HG02678 (cell line): ENCODE data around the gene KCNK10.
A peak's percentile ranks its signal among the peaks of the same experiment; 100 is the strongest.

Experiments used
- ATAC-seq: cut with Tn5 transposase; IDR thresholded peaks from one replicate; pipeline ENCODE4 v1.9.1; 2021; ENCODE audit warnings: mild to moderate bottlenecking, moderate library complexity; ENCODE audit not compliant: unreplicated experiment

The KCNK10 gene

DNA sequence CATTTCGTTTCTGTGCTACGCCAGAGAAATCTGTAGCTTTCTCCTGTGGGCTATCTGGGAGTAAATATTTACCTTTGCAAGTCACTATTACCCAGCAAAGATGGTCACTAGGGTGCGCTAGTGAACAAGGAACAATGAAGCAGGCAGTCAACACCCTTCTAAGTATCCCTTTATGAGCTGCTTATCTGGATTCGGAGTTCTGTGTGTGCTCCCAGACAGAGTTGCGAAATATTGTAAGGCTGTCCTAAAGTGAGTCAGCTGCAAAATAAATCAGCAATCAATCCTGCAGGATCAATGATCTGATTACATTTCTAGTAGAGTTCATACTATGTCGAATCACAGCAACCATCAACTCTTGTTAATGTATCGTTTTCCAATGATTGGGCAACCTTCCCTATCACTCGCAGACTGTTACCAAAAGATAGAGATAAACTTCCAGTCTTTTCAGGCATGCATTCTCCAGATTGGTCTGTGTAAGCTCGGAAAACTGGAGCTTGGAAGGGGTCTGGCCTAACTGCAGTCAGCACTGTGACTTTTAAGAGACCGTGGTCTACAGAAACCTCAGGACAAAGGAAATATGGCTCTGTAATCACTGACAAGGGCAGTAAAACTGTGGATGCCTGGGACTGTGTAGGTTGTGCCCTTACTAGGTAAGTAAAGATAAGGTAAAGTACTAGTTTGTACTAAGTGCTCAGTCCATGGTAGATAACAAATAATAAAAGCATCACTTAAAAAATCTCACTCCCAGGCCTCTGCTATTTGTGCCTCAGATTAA lies 133.5 kb downstream of the KCNK10 start:
- ATAC-seq, result peak; percentile 76

DNA sequence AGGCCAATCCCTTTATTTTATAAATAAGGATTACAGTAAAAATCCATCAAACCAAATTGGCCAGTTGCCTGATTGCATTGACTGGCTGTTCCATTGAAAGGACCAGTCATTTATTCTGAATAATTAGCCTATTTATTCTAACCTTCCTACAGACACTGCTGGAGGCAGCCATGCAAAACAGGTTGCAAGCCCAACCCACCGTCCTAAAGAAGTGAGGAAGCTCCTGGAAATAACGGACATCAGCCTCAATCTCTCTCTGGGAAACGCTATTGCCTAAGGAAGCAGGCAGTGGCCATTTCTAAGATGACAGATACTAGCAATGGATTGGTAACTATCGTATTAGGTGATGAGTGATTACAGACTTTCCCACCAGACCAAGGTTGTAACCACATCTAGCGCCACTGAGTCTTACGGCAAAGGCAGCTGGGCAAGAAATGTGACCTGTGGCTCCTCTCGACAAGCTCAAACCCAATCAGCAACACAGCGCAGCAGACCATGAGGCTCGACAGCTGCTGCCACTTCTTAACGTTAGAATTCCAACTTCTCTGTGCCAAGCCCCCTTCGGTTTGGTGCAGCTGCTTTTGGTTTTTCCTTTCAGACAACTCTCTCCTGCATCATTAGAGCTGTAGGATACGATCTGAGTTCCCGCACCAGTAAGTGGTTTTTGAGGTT lies 134.2 kb downstream of the KCNK10 start:
- peak; percentile 53 for ATAC-seq

DNA sequence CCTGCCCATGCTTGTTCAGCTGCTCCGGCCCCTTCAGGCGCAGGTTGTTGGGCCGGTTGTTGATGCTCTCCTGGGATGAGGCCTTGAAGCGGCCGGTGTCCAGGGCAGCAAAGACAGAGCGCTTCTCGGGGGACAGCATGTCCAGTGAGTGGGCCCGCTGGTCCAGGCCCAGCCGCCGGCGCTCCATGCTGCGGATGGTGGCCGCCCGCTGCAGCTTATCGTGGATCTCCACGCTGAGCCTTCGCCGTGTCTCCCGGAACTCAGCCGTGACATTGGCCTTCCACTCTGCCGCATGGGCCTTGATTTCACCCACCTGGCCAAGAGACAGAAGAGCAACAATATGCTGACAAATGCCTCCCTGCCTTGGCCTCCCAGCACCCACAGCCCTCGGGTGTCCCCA lies 137.2 kb downstream of the KCNK10 start:
- no peak for ATAC-seq

DNA sequence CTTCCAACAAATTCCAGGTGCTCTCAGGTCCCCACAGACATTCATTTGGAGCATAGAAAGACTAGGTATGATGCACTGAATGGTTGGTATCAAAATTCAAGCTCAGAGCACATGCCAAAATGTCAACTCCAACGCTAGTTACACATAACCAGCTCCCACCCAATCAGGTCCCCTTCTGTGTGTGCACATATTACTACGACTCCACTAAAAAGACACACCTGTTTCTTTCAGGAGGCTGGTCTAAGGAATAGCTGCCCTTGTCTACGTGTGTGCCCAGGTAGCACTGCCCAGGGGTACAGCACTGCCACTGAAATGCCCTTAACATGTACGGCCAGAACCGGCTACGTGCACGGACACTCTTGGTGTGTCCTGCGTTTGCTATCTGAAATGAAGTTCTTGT lies 138.1 kb downstream of the KCNK10 start:
- no peak for ATAC-seq

DNA sequence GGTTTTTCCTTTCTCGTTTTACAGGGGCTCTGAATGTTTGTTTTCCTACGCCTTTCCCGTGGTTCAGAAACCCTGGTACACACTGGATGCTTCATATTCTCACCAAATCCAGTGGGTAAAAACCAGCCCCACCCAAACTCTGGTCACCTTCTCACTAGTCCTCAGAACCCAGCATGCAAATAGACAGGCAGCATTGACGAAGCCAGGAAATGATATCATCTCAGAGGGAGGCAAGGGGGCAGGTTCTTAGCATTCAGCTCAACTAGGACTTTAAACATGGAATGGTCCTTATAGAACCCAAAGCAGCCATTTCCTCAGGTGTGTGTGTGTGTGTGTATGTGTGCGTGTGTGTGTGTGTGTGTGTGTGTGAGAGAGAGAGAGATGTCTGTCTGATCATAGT lies 142.0 kb downstream of the KCNK10 start:
- ATAC-seq, result no peak

DNA sequence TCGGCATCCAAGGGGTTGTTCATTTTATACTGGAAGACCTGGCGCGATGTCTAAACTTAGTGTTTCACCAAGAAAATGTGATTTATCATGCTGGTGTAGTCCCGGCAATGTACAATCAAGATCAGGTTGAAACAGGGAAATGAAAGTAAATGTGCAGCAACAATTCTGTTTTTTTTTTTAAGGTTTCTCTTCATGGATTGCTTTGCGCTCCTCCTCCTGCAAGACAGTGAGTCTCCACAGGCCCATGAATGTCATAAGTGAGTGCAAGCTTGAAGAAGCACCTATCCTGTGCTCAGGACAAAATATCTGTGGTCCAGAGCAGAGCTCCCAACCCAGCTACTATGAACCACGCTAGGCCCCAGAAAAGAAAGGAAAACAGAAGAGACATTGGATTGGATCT lies 143.4 kb downstream of the KCNK10 start:
- no peak for ATAC-seq

DNA sequence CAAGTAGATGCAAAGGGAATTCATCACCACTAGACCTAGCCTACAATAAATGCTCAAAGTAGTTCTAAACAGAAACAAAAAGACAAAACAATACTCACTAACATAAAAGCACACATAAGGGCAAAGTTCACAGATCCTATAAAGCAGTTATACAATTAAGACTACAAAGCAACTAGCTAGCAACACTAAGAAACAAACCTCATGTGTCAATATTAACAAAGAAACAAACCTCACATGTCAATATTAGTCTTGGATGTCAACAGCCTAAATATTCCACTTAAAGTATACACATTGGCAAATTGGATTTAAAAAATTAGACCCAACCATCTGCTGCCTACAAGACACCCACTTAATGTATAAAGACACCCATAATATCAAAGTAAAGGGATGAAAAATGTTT lies 152.7 kb downstream of the KCNK10 start:
- ATAC-seq, result no peak

DNA sequence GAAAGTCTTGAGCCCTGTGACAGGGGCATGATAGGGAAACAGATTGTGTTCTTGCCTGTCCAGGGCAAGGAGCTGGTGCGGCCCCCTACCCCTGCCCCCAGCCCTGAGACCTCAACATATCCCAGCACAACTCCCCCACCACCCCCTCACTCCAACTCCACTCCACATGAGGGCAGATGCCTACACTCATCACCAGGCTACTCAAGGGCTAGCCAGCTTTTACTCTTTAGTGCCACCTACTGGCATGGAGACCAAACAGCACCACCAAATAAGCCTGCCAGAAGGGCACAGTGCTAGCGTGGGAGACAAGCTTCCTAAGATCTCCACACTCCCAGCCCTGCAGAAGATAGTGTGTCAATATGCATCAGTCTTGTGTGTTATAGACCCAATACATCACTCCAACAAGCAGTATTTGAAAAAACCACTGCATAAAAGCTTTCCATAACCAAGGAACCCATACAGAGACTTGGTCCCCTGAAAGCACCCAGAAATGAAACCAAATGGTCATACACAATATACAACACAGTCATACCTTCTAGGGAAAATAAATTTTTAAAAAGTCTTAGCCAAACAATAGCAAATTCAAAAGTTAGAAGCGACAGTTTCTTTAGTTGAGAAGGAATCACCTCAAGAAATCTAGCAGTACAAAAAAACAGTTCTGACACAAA lies 154.4 kb downstream of the KCNK10 start:
- ATAC-seq, result peak; percentile 80

DNA sequence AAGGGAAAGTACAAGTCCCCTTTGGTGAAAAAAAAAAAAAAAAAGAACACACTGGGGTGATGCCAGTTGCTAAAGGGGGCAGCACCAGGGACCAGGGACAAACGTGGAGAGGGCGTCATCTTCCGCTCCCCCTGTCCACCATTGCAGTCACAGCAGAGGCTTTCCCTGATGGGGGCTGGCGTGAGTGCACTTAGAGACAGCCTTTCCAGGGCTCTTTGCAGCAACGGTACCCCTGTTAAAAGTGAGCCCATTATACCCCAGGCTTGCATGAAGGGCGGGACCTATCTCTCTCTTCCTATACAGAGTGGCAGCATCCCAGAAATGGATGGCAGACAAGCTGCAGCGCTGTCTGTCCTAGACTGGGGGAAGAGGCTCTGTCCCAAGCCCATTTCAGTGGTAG lies 155.0 kb downstream of the KCNK10 start:
- ATAC-seq, result no peak

DNA sequence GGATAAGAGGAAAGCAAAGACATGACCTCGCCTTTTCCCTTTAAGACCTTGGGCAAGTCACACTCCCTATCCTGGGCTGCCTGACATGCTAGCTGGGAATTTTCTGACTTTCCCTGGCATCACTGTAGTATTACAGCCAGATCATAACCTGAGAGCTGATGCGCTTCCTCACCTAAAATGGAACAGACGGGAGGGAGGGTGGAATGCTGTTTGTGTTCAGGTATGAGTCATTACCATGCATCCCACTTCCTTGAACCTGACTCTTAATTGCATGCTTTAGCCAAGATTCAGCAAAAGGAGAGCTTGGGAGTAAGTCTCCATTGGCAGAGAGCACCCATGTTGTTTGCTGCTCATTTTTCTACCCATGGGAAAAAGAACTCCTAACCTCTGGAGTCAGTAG lies 156.5 kb downstream of the KCNK10 start:
- ATAC-seq, result no peak

DNA sequence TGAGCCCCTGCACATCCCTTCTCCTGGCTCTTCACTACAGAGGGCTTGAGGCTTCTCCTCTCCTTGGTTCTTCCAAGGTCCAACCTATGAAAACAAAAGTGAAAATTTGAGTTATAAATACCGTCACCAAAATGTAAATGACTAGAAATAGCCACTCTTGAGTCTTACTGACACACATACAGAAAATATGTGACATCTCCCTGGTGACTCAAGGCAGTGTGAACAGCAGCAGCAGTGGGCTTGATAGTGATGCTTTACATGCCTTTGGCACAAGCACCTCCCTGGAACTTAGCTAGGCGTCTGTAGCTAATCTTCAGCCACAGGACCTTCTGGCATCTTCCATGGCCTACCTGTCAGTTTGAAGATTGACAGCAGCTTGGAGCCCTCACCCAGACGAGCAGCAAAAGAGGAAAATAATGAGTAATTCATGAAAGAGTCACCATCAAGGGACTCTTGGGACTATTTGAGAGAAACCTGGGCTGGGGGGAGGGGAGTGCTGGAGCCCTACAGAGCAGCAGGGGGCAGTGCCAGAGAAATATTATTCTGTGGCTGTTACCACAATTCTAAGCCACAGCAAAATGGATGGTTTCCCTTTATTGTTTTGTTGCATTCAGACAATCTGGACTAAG lies 158.0 kb downstream of the KCNK10 start:
- no peak for ATAC-seq

DNA sequence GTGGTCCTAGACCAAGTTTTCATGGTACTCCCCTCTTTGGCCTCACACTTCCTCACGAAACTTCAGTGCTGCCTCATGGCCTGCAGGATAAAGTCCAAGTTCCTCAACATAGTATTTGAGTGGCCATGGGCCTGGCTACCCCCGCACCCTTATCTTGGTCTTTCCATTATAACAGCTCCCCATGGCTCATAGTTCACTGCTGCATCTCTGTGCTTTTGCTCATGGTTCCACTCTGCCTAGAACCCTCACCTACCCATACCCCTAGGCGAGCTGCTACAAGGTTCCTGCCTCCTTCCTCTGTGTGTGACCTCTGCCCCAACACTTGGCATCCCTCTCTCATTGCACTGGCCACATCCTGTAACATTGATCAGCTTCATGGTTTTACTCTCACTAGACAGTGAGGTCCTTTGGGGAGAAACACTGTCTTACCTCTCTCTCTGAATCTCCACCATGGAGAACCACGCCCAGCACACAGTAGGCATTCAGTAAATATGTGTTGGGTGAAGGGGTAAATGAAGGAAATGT lies 159.3 kb downstream of the KCNK10 start:
- ATAC-seq, result no peak

DNA sequence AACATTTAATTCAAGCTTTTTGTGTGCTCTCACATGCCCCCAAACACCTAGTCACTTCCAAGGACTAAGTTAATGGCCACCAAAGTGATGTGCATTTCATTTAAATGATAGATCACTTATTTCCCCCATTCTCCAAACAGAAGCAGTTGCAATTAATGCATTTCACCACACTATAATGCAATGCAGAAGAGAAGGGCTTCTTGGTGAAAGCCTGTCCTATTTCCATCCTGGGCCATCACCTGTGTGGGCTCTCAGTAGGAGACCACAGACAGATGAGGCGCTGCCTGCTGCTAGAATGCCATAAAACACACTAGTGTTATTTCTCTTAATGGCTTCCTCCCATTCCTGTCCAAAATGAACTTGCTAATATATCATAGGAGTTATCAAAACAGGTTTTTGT lies 166.9 kb downstream of the KCNK10 start:
- no peak for ATAC-seq

DNA sequence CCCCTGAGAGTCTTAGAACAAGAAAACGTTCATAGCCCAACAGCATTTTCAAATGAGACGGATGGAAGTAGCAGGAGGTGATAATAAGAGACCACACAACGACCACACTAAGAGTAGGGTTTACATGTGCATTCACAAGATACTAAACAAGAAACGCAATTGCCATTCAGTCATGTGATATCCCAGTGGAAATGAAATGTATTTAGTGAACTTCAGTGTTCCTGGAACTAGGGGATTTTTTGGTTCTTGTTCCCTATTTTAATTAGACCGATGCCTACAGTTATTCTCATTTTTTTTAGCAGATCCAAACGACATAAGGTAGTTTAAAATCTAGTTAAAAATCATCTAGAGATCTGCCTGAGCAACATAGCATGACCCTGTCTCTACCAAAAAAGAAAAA lies 168.1 kb downstream of the KCNK10 start:
- no peak for ATAC-seq

DNA sequence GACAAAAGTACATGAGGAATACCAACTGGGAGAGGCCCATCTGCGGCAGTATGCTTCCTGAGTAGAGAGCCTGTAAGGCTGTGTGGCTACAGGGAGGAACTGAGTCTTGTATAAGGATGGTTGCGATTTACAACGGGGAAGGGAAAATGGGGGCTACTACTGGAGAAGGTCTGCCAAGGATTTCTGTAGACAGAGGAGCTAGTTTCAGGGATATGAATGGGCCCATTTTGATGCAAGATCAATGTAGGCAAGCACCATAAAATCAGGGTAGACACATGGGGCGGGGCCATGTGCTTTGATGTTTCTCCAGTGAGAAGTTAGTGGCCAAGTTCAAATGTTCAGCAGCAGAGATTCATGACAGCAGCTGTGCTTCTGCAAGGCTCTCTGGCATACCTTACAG lies 168.7 kb downstream of the KCNK10 start:
- ATAC-seq, result no peak

DNA sequence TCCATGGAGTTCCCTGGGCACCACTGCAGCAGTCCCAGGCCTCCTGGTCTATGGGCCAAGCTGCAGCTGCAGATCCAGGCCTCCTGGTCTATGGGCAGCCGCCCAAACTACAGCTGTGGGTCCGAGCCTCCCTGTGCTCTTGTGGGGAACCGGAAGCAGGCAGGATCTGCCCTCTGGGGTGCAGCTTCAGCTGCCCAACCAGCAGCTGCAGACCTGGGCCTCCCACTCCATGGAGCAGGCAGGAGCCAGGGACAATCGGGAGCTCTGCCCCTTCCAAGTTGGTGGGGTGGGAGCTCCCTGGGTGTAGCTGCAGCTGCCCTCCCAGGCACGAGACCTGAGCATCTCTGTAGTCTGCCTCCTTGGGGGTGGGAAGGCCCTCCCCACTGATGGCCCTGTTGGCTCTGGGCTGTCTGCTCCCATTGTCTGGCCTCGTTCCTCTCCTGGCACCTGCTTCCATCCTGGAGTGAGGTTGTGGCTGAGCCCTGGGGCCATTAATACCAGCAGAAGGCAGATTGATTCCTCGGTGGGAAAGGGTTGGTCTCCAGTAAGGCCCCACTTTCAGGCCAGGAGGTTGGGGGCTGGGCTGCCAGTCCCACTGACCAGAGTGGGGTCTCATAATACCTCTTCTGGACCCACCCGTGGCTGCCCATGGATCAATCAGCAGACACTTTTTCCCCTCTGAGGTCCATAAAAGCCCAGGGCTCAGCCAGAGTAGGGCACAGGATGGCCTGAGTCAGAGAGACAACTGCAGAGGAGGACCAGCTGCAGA lies 176.0 kb downstream of the KCNK10 start:
- no peak for ATAC-seq

DNA sequence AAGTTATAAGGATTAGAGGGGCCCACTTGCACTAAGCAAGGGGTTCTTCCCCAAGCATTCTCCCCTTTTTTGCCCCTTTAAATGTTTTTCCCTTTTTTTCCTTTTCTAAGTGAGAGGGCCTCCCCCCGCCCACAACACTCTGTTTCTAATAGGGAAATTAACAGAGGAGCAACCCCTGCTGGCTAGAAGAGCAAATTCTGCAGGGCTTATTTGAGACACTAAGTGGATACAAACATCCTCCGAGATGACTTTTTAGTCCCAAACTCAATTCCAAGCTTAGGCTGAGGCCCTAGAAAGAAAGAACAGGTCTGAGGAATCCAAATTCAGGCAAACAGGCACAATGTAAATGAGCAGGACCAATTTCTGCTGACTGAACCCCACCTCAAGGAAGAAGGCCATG lies 179.3 kb downstream of the KCNK10 start:
- no peak for ATAC-seq

DNA sequence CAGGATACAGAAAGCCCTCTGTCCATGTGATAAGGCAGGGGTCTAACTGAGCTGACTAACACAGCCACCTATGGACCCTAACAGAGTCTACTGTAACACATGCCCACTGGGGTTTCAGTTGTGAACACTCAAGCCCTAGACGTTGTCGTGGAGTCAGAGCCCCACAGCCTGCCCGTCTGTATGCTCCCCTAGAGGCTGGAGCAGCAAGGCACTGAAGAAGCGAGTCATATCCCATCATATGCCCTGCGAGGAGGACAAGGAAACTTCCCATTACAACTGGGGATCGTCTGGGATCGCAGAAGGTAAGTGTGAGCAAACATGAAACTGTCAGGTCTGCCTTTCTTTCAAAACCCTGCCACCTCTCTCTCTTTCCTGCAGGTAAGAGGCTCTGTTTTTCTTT lies 180.1 kb downstream of the KCNK10 start:
- no peak for ATAC-seq

DNA sequence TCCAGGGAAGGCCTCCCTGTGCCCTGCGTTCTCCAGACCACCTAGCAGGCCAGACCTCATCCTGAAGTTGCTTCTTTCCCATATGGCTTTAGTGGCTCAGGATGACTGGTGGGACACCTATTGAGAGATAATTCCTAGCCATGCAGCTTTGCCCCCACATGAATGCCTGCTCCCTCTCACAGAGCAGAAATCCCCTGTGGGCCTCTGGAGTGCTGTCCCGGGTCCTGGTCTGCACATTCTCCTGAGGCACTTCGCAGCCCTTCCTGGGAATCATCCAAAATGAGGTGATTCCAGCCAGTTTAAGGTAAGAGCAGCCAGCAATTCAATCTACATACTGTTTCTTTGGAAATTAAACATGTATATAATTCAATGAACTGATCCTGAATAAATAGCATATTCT lies 182.2 kb downstream of the KCNK10 start:
- ATAC-seq, result no peak

DNA sequence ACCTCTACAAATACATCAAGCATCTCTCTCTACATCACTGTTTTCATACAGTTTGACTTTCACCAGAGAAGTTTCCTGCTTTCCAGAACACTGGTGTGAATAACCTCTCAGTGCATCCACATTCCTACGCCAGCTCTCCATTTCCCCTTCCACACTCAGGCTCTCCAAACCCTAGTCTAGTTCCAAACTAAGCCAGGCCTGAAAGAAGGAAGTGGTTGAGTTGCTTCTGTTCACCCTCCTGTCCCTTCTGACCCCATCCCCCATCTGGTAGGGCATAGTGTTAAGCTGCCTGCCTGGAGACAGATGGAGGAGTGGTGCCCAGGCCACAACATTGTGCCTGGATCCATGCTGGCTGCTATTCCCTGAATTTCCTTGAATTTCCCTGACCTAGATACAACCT lies 185.7 kb downstream of the KCNK10 start:
- ATAC-seq, result no peak
